Thoracic aorta (tissue), 2 donors: ENCODE data around the gene SWAP70. TPM values are rescaled to one million over a fixed set of nuclear protein-coding genes. Genes with fewer than 3 reads are reported as not detected.
"Not testable (repeated sequence)": the region's sequence is repeated elsewhere in the genome, so short reads cannot be mapped to it uniquely, and the experiment has no call there.

ENCODE experiments used
- ATAC-seq: fragments of 150-250 bp; one replicate; pipeline ENCODE4 v1.8.0; 2017; ENCODE audit warnings: low read depth; ENCODE audit not compliant: insufficient number of reproducible peaks, low FRiP score
- DNase-seq: peaks from one replicate; pipeline ENCODE4 v3.0.0-alpha.2; 2020; ENCODE audit warnings: low spot score
- H3K27ac ChIP-seq, 2 donors: fragments of 200-600 bp; sonication (generic); 1 replicate in 1 of 2; 2 replicates in 1 of 2; pipeline ENCODE4 v1.5.1; 2016; ENCODE audit warnings: mild to moderate bottlenecking in 2 of 2, moderate library complexity in 2 of 2
- H3K27me3 ChIP-seq: fragments of 200-600 bp; sonication (generic); replicated peaks from 2 replicates; pipeline ENCODE4 v1.6.0; 2016; ENCODE audit warnings: mild to moderate bottlenecking; ENCODE audit not compliant: insufficient read depth
- H3K36me3 ChIP-seq: fragments of 200-600 bp; sonication (generic); one replicate; pipeline ENCODE4 v1.5.1; 2016
- H3K4me1 ChIP-seq, 2 donors: fragments of 200-600 bp; sonication (generic); 1 replicate in 1 of 2; 2 replicates in 1 of 2; pipeline versions ENCODE4 v1.5.1 to v1.6.0; 2016; ENCODE audit warnings: low read depth in 2 of 2, mild to moderate bottlenecking in 1 of 2; ENCODE audit not compliant: control insufficient read depth in 1 of 2
- H3K4me3 ChIP-seq: fragments of 200-600 bp; sonication (generic); 2 replicates; pipeline ENCODE4 v1.5.1; 2016; ENCODE audit warnings: mild to moderate bottlenecking
- H3K9me3 ChIP-seq: fragments of 200-600 bp; sonication (generic); 2 replicates; pipeline ENCODE4 v1.5.1; 2016
- CTCF ChIP-seq: fragments of 200-600 bp; sonication (generic); IDR thresholded peaks from one replicate; pipeline ENCODE4 v1.5.1; 2019; ENCODE audit warnings: antibody characterized with exemption
- total RNA-seq, 2 donors: library from RNA; depleted of rRNA; stranded (reverse); fragments of >200 nt; gene quantifications; one replicate each; pipeline versions ENCODE4 v1.1.0 to v1.2.3, GENCODE V29; 2016

Gene SWAP70
- total RNA-seq, 2 donors from 2014 or later: 33.4 to 64.6 TPM

- H3K4me1 ChIP-seq: peaks cover 3 to 4% of the 10 kb centered on the region in 2 donors
- H3K27me3 ChIP-seq: no peaks in the 10 kb centered on the region
- ATAC-seq: no peak
- no peak overlapping the region for H3K27ac ChIP-seq
- H3K9me3 ChIP-seq: no peaks in the 10 kb centered on the region
- no peak for DNase-seq
- H3K36me3 ChIP-seq: peaks cover 27% of the 10 kb centered on the region
- TF ChIP-seq CTCF: no peak
- H3K4me3 ChIP-seq: no peak overlapping the region
Measured at GRCh38 chr11:9739123-9739900, 75.4 kb downstream of the SWAP70 start.

DNA sequence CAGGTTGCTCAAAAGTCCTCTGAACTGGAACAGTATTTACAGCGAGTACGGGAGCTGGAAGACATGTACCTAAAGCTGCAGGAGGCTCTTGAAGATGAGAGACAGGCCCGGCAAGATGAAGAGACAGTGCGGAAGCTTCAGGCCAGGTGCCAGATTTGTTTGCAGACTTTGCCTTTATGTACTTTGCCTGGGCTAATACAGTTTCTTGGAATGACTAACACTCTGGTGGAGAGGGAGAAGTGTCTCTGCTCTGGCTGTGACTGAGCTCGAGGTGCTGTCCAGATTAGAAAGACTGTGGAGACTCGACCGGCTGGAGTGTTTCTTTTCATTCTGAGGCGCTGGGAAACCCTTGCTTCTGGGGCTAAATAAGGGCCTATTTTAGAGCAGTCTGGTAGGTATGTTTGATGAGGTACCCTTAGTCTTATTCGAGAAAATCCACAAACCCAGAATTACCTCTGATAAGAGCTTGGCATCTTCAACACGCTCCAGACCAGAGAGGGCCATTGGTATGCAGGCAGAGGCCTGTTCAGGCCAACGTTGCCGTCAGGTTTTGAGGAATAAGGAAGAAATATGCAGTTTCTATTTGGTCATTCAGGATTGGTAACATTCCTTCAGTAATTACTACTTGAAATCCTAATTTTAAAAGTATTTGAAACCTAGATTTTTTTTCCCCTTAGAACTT lies 76.5 kb downstream of the SWAP70 start:
- Histone ChIP-seq H3K27ac (no peak overlapping the region), H3K9me3 (no peaks in the 10 kb centered on the region), H3K36me3 (peaks cover 27% of the 10 kb centered on the region), H3K27me3 (no peaks in the 10 kb centered on the region), H3K4me1 (peaks cover 3 to 10% of the 10 kb centered on the region in 2 donors), H3K4me3 (no peak overlapping the region)
- no peak for TF ChIP-seq CTCF
- ATAC-seq (no peak), DNase-seq (no peak)

GRCh38 chr11:9741260-9741659 lies 77.4 kb downstream of the SWAP70 start:
- H3K4me1 ChIP-seq: peaks cover 3 to 10% of the 10 kb centered on the region in 2 donors
- H3K27ac ChIP-seq: no peak overlapping the region
- H3K36me3 ChIP-seq: peaks cover 32% of the 10 kb centered on the region
- no peak for TF ChIP-seq CTCF
- ATAC-seq (no peak), DNase-seq (no peak)
- no peaks in the 10 kb centered on the region for H3K9me3 ChIP-seq
- no peak overlapping the region for H3K4me3 ChIP-seq
- H3K27me3 ChIP-seq: no peaks in the 10 kb centered on the region

GRCh38 chr11:9743512-9743911 lies 79.6 kb downstream of the SWAP70 start:
- H3K4me1 ChIP-seq: peaks cover 3 to 24% of the 10 kb centered on the region in 2 donors
- not testable (repeated sequence) for ATAC-seq, DNase-seq, H3K9me3 ChIP-seq, H3K4me3 ChIP-seq, H3K27me3 ChIP-seq, H3K27ac ChIP-seq
- H3K36me3 ChIP-seq: peaks cover 24% of the 10 kb centered on the region

DNA sequence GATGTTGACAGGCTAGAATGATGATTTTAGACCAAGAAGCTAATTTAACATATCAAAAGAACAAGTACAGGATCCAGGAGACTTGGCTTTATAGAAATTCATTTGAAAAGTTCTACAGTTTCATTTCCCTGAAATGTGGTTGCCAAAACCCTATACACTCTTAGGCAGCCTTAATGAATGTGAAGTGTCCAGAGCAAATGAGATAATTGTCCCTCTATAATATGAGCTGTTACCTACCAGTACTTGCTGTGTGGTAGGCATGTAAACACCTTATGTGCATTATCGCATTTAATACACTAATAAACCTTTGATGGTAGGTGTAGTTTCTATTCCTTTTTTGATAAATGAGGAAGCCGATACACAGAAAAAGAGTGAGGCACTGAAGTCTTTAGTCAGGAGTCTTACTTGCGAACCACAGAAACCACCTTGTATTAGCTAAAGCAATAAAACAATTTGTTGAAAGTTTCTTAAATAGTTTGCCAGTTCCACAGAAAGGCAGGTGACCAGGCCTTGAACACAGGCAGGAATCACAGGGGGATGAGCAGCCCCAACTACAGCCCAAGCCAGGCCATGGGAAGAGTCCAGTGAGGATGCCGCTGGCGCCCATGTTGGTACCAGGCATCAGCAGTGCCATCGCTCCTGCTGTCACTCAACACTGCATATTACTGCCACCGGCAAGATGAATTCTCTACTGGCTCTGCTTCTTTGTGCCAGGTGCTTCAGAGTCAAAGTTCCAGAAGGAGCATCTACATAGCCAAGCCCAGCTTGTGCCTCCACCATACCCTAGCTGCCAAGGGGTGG lies 81.7 kb downstream of the SWAP70 start:
- H3K27me3 ChIP-seq: no peaks in the 10 kb centered on the region
- peaks cover 25% of the 10 kb centered on the region for H3K36me3 ChIP-seq
- DNase-seq: no peak
- H3K4me1 ChIP-seq: peaks cover 0 to 22% of the 10 kb centered on the region in 2 donors
- no peak overlapping the region for H3K27ac ChIP-seq
- H3K4me3 ChIP-seq: no peak overlapping the region
- no peak for TF ChIP-seq CTCF
- no peak for ATAC-seq
- H3K9me3 ChIP-seq: no peaks in the 10 kb centered on the region
